Stimulated activated CD8-positive, alpha-beta memory T cell treated with anti-CD3 and anti-CD28 coated beads, Interleukin-2, amount 100 ng/mL, for 1 hour (primary cell): ENCODE data around the gene EXOC1L.
"Not testable (repeated sequence)": the region's sequence is repeated elsewhere in the genome, so short reads cannot be mapped to it uniquely, and the experiment has no call there.

Source experiments
- DNase-seq, 2 donors: peaks; one replicate each; pipeline ENCODE4 v3.0.0-alpha.2; 2020; ENCODE audit warnings: low read depth in 2 of 2

Gene EXOC1L

DNA sequence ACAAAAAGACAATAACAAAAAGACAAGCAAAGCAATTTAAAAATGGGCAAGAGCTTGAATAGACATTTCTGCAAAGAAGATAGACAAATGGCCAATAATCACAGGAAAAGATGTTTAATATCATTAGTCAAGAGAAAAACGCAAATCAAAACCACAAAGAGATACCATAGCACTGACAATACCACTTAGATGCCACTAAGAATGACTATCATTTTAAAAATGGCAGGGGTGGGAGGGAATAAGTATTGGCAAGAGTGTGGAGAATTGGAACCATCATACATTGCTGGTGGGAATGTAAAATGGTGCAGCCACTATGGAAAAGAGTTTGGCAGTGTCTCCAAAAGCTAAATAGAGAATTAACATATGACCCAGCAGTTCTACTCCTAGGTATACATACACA lies 18.8 kb downstream of the EXOC1L start:
- DNase-seq = no peak

DNA sequence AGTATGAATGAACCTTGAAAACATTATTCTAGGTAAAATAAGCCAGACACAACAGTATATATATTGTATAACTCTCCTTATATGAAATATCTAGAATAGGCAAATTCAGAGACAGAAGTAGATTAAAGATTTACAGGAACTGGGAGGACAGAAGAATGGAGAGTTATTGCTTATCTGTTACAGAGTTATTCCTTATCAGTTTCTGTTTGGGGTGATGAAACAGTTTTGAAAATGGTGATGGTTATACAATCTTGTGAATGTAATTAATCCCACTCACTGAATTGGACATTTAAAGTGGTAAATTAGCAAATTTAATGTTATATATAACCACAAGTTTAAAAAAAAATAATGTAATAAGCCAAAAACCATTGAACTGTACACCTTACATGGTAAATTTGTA lies 19.4 kb downstream of the EXOC1L start:
- DNase-seq = no peak

DNA sequence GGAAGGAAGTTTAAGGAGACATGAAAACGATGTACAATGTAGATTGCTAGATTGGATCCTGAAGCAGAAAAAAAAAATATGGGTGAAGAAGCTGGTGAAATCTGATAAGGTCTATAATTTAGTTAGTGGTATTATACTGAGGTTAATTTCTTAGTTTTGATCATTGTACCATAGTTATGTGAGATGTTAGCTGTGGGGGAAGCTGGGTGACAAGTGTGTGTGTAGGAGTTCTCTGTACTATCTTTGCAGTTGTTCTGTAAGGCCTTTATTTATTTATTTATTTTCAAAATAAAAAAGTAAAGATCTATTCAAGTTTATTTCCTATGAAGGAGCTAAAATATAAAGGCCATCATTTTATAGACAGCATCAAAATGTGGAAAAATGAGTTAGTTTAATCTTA lies 21.4 kb downstream of the EXOC1L start:
- no peak for DNase-seq

DNA sequence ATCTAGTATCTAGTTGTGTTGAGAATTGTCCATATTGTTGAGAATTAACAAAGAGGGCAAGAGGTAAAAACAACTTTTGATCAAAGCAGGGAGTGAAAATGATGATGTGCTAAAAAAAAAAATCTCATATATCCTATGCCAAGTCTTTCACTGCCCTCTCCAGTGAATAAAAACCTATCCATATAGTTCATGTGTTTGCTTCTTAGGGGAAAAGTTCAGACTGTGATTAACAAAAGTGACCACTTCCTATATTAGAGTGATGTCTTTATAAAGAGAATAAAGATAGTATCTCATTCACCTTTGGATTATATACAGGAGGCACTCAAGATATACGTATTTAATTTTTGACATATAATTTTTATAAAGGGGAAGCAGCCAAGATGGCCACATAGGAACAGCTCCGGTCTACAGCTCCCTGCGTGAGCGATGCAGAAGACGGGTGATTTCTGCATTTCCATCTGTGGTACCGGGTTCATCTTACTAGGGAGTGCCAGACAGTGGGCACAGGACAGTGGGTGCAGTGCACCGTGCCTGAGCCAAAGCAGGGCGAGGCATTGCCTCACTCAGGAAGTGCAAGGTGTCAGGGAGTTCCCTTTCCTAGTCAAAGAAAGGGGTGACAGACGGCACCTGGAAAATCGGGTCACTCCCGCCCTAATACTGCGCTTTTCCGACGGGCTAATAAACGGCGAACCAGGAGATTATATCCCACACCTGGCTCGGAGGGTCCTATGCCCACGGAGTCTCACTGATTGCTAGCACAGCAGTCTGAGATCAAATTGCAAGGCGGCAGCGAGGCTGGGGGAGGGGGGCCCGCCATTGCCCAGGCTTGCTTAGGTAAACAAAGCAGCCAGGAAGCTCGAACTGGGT lies 22.0 kb downstream of the EXOC1L start:
- DNase-seq = not testable (repeated sequence)

DNA sequence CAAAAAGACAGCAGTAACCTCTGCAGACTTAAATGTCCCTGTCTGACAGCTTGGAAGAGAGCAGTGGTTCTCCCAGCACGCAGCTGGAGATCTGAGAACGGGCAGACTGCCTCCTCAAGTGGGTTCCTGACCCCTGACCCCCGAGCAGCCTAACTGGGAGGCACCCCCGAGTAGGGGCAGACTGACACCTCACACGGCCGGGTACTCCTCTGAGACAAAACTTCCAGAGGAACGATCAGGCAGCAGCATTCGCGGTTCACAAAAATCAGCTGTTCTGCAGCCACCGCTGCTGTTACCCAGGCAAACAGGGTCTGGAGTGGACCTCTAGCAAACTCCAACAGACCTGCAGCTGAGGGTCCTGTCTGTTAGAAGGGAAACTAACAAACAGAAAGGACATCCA lies 22.7 kb downstream of the EXOC1L start:
- not testable (repeated sequence) for DNase-seq

DNA sequence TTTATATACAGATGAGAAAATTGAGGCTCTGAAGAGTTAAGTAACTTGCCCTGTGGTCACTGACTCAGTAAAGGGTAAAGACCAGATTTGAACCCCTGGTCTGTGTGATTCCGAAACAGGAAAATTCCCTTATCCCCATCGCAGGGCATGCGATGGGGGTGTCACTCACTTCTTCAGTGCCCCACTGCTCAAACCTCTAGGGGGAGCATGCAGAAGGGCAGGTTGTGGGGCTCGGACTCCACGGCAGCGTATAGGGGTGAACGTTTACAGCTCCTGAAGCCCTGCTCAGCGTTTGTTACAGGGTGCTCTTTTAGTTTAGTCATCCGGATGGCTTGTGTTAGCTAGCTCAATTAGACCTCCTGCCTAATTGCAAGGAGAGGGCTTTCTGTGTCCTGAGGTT lies 30.1 kb downstream of the EXOC1L start:
- no peak for DNase-seq

DNA sequence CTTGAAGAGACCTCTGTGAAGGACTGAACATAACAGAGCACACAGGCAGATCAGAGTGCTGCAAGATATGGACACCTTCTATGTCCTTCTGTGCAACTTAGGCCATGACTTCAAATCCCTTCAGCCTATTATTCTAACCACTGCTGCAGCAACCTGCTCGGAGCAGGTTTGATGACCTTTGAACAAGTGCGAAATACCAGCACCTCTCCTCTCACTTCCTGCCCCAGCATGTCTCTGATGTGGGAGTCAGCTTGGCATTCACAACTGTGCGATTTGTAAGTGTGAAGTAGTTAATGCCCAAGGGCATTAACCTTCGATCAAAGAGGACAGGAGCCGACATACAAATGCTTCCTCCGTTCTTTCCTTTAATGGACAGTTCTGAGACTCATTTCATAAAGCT lies 32.3 kb downstream of the EXOC1L start:
- no peak for DNase-seq

DNA sequence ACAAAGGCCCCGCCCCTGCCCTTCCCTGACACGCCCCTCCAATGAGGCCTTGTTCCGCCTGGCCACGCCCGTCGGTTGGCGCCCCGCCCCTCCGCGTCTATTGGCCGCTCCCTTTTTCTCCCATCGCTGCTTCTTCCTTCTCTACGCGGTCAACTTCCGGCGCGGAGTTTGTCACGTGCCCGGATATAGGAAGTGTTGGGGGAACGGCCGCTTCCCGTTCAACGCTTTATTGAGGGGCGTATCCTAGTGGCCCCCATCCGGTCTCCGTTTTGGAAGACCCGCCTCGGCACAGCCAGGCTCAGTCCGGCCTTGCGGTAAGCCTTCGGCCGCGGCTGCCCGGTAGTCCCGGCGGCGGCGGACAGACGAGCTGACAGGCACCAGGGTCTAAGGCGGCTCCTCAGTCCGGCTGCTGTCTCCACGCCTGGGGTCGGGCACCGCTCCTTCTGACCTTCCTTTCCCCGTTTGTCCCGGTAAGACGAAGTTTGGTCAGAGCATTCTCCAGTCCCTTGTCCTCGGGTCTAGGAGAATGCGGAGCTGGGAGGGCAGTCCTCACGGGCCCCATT lies 34.0 kb downstream of the EXOC1L start, which contains the start of gene EXOC1:
EXOC1 (plus strand) TSS at position 165 of the 563 bp plus-strand sequence. CDS start 4,676 bp downstream, outside the sequence.
- peak; percentile 93 to 94 for DNase-seq

DNA sequence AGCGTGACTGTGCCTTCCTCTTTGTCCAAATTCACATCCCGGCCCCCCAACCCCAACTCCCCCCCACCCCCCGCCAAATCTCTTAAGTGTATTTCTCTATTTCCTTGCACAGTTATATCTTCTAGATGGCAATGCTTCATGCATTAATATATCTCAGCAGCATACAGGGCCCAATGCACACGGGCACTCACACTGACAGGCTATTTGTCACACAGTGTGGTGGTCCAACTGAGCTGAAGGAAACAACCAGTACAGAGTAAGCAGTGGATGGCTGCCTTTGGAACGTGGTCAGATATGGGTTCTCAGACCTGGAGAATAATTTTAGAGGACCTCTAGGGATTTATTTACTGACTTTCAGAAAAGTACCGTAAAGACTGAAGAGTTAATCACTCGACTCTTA lies 34.5 kb downstream of the EXOC1L start:
- DNase-seq = no peak

DNA sequence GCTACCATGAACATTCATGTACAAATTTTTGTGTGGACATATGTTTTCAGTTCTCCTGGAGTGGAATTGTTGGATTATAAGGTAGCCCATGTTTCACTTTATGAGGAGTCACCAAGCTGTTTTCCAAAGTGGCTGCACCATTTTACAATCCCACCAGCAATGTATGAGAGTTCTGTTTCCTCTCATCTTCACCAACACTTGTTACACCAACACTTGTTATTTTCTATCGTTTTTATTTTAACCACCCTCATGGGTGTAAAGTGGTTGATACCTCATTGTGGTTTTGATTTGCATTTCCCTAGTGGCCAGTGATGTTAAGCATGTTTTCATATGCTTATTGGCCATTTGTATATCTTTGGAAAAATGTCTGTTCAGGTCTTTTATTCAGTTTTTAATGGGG lies 38.0 kb downstream of the EXOC1L start:
- no peak for DNase-seq

DNA sequence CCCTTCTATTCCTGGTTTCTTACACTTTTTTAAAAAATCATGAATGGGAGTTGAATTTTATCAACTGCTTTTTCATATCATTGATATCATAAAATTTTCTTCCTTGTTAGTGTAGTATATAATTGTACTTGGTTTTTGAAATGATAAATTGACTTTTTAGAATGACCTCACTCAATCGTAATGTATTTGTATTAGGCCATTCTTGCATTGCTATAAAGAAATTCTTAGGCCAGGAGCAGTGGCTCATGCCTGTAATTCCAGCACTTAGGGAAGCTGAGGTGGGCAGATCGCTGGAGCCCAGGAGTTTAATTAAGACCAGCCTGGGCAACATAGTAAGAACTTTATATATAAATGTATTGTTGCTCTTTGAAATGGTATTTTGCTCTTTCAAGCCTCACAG lies 40.1 kb downstream of the EXOC1L start:
- DNase-seq = no peak

DNA sequence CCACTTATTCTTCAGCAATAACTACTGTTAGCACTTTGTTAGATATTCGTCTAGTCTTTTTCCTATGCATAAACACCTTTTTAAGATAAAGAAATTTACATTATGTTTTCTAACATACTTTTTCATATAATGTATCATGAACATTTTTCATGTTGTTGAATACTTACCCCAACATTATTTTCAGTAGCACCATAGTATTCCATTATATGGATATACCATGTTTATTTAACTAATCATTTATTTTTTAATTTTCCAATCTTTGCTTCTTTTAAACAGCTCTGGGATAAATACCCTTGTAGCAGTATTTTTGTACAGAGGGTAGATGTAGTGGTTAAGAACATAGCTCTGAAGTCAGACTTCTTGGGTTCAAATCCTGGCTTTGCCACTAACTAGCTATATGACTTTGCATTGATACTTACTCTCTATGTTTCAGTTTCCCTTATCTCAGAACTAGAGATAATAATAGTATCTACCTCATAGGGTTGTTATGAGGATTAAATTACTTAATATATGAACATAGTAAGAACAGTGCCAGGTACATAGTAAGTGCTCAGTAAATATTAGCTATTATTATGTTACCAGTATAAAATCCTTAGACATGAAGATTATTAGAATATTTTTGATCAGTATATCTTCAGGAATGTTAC lies 45.1 kb downstream of the EXOC1L start:
- no peak for DNase-seq

DNA sequence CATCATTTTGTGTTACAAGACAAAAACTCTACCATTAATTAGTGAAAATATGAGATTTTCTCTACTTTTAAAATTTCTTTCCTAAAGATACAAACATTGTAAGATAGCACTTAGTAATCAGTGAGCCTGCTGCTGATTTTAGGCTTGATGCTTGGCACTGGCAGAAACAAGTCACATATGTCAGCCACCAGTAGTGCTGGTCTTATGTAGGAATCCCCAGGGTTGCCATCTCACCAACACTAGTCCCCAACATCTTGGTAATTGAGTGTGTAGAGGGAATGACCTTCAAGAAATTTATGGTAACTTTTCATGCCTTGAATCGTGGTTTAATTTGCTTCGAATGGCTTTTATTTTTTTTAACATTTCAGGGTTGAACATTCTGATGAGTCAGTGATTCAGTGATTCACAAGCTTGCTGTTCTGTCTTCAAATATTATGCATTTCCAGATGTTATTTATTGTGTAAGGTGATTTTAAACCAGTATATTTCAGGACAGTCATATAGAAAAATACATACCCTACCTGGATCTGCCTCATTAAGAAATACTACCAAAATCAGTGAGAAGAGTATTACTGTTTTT lies 45.7 kb downstream of the EXOC1L start:
- no peak for DNase-seq

DNA sequence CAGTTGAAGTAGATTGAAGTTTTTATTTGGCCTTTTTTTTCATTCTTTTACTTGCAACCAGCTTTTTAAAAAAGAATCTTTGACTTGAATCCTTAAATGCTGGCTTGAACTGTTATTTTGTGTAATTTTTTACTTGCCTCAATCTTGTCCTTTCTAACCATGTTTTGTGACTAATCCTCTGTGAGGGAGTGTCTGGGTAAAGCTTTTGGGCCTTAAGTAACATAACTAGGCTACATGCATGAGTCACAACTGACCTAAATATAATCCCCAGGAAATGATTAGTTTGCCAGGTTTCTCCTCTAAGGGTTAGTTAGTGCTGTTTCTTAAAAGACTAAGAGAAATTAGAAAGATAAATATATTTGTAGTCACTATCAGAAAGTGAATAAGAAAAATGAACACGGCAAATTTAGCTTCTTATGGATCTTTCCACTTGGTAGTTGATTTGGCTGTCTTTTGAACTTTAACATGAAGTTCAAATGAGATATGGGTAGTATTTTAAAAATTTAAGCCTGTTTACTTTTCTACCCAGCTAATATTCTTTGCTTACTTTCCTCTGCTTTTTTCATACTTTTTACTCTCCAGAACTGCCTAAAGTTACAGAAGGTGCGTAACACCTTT lies 46.8 kb downstream of the EXOC1L start:
- DNase-seq = no peak

DNA sequence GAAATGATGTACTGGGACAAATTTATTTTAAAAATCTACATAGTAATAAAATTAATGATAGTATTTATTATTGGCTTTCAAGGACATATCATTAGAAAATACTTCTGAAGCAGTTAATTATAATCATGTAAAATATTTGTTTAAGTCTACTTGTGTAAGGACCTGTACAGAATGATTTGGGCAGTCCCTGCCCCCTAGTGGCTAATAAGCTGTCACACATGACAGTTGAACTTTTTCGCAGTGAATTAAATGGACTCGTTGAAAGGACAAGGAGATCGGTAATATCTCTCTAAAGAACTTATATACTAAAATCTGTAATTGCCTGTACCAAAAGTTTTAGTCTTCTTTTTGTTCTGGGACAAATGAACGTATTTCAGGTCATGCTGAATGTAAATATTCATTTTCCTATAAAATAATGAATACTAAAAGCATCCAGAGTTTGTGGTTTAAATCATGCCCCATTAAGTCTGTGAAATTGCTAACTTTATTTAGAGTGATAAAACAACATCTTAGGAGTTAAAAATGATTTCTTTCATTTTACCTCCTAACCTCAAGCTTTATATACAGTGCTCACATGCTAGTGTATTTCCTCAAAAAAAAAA lies 47.5 kb downstream of the EXOC1L start:
- DNase-seq = no peak

DNA sequence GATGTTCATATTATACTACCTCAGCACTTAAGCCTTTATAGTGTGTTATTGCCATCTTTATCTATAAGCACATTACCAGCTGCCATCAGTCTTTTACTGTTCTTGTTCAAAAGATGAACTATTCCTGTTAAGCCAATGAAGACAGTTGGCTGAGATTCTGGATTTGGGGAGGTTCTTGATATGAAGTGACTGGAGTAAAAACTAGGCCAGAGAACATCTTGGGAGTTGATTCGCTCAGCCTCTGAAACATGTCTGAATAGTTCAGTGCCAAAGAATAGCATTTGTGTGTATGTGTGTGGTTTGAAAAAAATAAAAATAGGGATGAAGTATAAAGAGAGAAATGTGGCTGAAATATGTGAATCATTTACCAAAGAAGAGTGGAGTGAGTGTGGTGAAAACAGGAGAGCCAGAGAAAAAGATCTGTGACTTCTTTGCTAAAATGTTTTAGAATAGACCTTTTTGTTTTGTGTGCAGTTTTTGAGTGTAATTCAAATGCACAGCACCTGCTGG lies 49.0 kb downstream of the EXOC1L start:
- no peak for DNase-seq

DNA sequence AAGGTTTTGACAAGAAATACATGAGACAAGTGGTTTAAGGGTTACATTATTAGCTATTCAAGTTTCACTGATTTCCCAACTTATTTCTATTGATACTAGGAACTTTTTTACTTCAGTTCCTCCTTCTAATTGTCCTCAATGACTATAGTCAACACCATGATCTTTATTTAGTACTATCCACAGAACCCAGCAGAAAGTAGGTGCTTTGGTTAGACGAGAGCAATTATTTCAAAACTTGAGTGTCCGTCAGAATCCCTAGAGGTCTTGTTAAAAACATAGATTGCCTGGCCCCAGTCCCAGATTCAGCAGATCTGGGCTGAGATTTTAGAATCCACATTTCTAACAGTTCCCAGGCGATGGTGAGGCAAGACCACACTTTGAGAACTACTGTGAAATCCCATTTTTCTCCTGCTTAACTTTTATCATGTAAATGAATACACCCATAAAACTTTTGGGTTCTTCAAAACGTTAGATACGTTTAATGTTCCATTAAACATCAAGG lies 51.8 kb downstream of the EXOC1L start:
- DNase-seq = no peak

DNA sequence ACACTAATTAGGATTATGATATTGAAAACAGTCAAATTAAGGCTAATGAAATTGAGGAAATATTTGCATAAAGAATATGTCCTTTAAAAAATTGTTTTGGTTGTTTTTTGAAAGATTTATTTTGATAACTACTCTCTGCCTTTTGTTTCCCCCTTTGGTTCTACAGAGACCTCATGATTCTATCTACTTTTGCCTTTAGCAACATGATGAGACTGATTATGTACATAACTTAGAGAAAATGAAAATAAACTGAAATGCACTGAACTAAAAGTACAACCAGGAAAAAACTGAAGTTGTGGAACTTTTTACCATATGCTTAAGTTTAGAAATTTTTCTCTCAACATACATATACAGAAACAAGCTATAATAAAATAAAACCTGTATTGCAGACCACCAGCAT lies 55.2 kb downstream of the EXOC1L start:
- no peak for DNase-seq

DNA sequence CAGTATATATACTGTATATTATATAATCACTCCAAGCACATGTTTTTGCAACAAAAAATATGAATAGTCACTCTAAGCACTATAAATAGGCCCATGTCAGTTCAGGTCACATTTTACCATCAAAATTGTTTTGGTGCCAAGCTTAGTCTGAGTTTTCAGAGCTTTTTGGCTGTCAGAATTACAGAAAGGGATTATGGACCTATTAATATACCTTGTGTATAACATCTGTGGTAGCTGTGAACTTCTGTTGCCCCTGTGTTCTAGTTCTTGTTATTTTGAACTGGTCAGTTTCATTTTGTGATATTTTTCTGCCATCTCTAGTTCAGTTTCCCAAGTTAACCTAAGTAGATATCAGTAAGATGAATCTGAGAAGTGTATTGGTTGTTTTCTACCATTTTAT lies 56.8 kb downstream of the EXOC1L start:
- no peak for DNase-seq

DNA sequence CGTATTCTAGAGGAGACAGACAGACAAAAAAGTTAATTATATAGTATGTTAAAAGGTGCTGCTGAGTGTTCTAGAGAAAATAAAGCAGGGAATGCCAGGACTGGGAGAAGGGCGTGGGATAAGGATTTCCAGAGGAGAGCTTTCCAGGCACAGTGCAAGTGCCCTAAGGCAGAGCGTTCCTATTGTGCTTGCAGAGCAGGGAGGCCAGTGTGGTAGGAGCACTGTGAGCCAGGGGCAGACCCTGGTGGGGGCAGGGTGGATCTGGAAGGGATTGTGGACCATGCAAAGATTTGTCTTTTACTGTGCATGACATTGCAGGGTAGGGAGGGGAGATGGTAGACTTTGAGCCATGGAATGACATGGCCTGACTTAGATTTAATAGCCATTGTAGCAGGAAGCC lies 59.6 kb downstream of the EXOC1L start:
- DNase-seq = no peak

DNA sequence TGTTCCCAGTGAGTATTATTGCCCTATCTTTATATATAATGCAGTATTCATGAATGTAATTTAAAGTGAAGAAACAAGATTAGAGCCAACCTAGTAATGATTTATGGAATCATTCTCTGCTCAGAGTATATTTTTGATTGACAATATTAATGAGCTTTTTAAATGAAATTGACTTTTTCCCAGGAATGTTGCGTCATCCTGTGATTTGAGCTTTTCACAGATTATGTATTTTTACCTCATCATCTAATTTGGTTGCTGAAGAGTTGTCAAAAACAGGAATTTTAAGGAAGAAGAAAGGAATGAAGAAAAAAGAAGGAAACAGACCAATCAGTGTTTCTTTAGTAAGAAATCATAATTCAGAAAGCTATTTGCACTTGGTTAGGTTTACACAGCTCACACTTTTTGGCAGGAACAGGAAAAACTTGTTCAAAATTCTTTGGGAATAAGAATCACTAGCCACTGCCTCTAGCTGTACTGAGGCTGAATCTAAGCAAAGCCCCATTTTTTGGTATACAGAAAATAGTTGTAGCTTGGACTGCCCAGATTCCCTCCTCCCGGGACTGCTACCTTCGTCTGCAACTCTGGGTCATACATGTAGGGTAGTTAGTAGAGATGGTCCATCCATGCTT lies 61.2 kb downstream of the EXOC1L start:
- no peak for DNase-seq
